ENCODE results near the gene ARRDC5. TPM values are rescaled to one million over a fixed set of nuclear protein-coding genes. Genes with fewer than 3 reads are reported as not detected.
"Not testable (repeated sequence)": the region's sequence is repeated elsewhere in the genome, so short reads cannot be mapped to it uniquely, and the experiment has no call there.

Gene ARRDC5
- total RNA-seq, 5 donors from 2014 or later (not counting 1 experiment from before 2014, with no cell fraction given) = 8.1 to 21.7 (median 15.8) TPM

GRCh38 chr19:4889034-4889815 lies 13.5 kb downstream of the ARRDC5 start:
- 86% methylated on average over 1 of the region's 14 CpGs for WGBS (ENCODE audit: insufficient coverage)
- Mint-ChIP-seq H3K4me1 (no peaks in the 10 kb centered on the region), H3K36me3 (peaks cover 6% of the 10 kb centered on the region), H3K4me3 (no peak overlapping the region), H3K27ac (no peak overlapping the region), H3K27me3 (no peaks in the 10 kb centered on the region), H3K9me3 (no peaks in the 10 kb centered on the region)
- ATAC-seq (replicated peaks in 1 of 4) (no peak), DNase-seq (no peak)
- H3K4me3 ChIP-seq (ENCODE audit: control insufficient read depth in 1 of 2, extremely low read depth in 1 of 2, low read length in 1 of 2) = no peak overlapping the region
- no peaks in the 10 kb centered on the region for H3K27me3 ChIP-seq (replicated peaks in 1 of 2; ENCODE audit: control insufficient read depth in 2 of 2, extremely low read depth in 1 of 2, insufficient read depth in 2 of 2, low read length in 1 of 2)
- H3K9me3 ChIP-seq = no peaks in the 10 kb centered on the region
- H3K4me1 ChIP-seq (ENCODE audit: control insufficient read depth in 1 of 2, extremely low read depth in 1 of 2, insufficient read depth in 2 of 2, low read length in 2 of 2) = no peaks in the 10 kb centered on the region
- ChIA-PET POLR2A (interaction anchor here in 1 of 2 donors (0.6 kb wide), 1 partner anchor 27 kb away, joined by 7 read pairs; no protein-coding TSS in a partner anchor), CTCF (interaction anchor here in 1 of 2 donors (0.7 kb wide), 1 partner anchor 23 kb away, joined by 3 read pairs; no protein-coding TSS in a partner anchor)
- no peak overlapping the region for H3K27ac ChIP-seq (ENCODE audit: low read length)
- H3K36me3 ChIP-seq (ENCODE audit: control insufficient read depth in 2 of 2, extremely low read depth in 1 of 2, insufficient read depth in 1 of 2, low read length in 1 of 2) = peaks cover 12 to 16% of the 10 kb centered on the region in 2 donors

DNA sequence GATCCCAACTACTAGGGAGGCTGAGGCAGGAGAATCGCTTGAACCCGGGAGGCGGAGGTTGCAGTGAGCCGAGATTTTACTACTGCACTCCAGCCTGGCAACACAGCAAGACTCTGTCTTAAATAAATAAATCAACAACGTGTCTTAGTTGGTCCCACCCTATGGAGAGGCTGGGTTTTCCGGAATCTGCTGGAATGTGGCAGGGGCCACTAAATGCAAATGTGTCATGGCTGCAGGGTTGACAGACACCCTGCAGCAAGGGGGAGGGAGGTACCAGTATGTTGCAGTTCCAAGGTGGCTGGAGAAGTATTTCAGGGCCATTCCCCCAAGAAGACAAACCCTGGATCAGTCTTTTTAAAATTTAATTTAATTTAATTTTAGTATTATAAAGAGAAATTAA lies 14.9 kb downstream of the ARRDC5 start:
- H3K4me1 ChIP-seq (ENCODE audit: control insufficient read depth in 1 of 2, extremely low read depth in 1 of 2, insufficient read depth in 2 of 2, low read length in 2 of 2); H3K4me3 ChIP-seq (ENCODE audit: control insufficient read depth in 1 of 2, extremely low read depth in 1 of 2, low read length in 1 of 2); H3K27me3 ChIP-seq (replicated peaks in 1 of 2; ENCODE audit: control insufficient read depth in 2 of 2, extremely low read depth in 1 of 2, insufficient read depth in 2 of 2, low read length in 1 of 2); CTCF ChIA-PET; H3K27me3 Mint-ChIP-seq; H3K27ac ChIP-seq (ENCODE audit: low read length); H3K9me3 ChIP-seq; H3K27ac Mint-ChIP-seq; H3K4me3 Mint-ChIP-seq; H3K36me3 Mint-ChIP-seq; DNase-seq; ATAC-seq (replicated peaks in 1 of 4); H3K4me1 Mint-ChIP-seq; POLR2A ChIA-PET; H3K9me3 Mint-ChIP-seq: not testable (repeated sequence)
- peaks cover 12 to 16% of the 10 kb centered on the region in 2 donors for H3K36me3 ChIP-seq (ENCODE audit: control insufficient read depth in 2 of 2, extremely low read depth in 1 of 2, insufficient read depth in 1 of 2, low read length in 1 of 2)
- WGBS (ENCODE audit: insufficient coverage) = no CpG with 5 or more reads among the region's 6 CpGs

DNA sequence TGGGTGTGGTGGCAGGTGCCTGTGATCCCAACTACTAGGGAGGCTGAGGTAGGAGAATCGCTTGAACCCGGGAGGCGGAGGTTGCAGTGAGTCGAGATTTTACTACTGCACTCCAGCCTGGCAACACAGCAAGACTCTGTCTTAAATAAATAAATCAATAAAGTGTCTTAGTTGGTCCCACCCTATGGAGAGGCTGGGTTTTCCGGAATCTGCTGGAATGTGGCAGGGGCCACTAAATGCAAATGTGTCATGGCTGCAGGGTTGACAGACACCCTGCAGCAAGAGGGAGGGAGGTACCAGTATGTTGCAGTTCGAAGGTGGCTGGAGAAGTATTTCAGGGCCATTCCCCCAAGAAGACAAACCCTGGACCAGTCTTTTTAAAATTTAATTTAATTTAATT lies 17.7 kb downstream of the ARRDC5 start:
- no CpG with 5 or more reads among the region's 6 CpGs for WGBS (ENCODE audit: insufficient coverage)
- POLR2A ChIA-PET; H3K4me1 ChIP-seq (ENCODE audit: control insufficient read depth in 1 of 2, extremely low read depth in 1 of 2, insufficient read depth in 2 of 2, low read length in 2 of 2); H3K9me3 Mint-ChIP-seq; H3K27ac Mint-ChIP-seq; H3K4me1 Mint-ChIP-seq; H3K27ac ChIP-seq (ENCODE audit: low read length); H3K36me3 ChIP-seq (ENCODE audit: control insufficient read depth in 2 of 2, extremely low read depth in 1 of 2, insufficient read depth in 1 of 2, low read length in 1 of 2); H3K36me3 Mint-ChIP-seq; H3K4me3 ChIP-seq (ENCODE audit: control insufficient read depth in 1 of 2, extremely low read depth in 1 of 2, low read length in 1 of 2); CTCF ChIA-PET; H3K4me3 Mint-ChIP-seq; H3K27me3 ChIP-seq (replicated peaks in 1 of 2; ENCODE audit: control insufficient read depth in 2 of 2, extremely low read depth in 1 of 2, insufficient read depth in 2 of 2, low read length in 1 of 2); DNase-seq; H3K9me3 ChIP-seq; H3K27me3 Mint-ChIP-seq; ATAC-seq (replicated peaks in 1 of 4): not testable (repeated sequence)

- peaks cover 0 to 10% of the 10 kb centered on the region in 2 experiments for H3K4me1 ChIP-seq (ENCODE audit: control insufficient read depth in 1 of 2, extremely low read depth in 1 of 2, insufficient read depth in 2 of 2, low read length in 2 of 2)
- H3K27ac Mint-ChIP-seq, CTCF ChIA-PET: not testable (repeated sequence)
These were observed 19.8 kb downstream of the ARRDC5 start for GRCh38 chr19:4882874-4883273.

DNA sequence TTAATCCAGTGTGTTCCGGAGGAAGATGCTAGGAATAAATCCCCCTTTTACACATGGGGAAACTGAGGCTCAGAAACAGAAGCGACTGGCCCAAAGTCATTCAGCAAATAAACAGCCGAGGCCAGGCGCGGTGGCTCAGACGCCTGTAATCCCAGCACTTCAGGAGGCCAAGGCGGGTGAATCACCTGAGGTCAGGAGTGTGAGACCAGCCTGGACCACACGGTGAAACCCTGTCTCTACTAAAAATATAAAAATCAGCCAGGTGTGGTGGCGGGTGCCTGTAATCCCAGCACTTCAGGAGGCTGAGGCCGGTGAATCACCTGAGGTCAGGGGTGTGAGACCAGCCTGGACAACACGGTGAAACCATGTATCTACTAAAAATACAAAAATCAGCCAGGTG lies 23.7 kb downstream of the ARRDC5 start:
- no peak overlapping the region for H3K27ac Mint-ChIP-seq
- H3K27me3 Mint-ChIP-seq = no peaks in the 10 kb centered on the region
- CTCF ChIA-PET = no interaction called here
- no peaks in the 10 kb centered on the region for H3K9me3 Mint-ChIP-seq
- H3K4me1 Mint-ChIP-seq = peaks cover 0 to 3% (median 3%) of the 10 kb centered on the region in 3 donors
- POLR2A ChIA-PET = interaction anchor here in 1 of 2 donors (0.7 kb wide), 1 partner anchor 702 kb away, joined by 3 read pairs; no protein-coding TSS in a partner anchor
- no peaks in the 10 kb centered on the region for H3K36me3 Mint-ChIP-seq
- no peaks in the 10 kb centered on the region for H3K9me3 ChIP-seq
- 100% methylated on average over 5 of the region's 11 CpGs for WGBS (ENCODE audit: insufficient coverage)
- H3K27ac ChIP-seq (ENCODE audit: low read length) = no peak overlapping the region
- DNase-seq (no peak), ATAC-seq (replicated peaks in 1 of 4) (no peak)
- no peak overlapping the region for H3K4me3 ChIP-seq (ENCODE audit: control insufficient read depth in 1 of 2, extremely low read depth in 1 of 2, low read length in 1 of 2)
- H3K4me3 Mint-ChIP-seq = peak overlapping the region in 1 of 3 donors; percentile 44
- no peaks in the 10 kb centered on the region for H3K36me3 ChIP-seq (ENCODE audit: control insufficient read depth in 2 of 2, extremely low read depth in 1 of 2, insufficient read depth in 1 of 2, low read length in 1 of 2)
- H3K4me1 ChIP-seq (ENCODE audit: control insufficient read depth in 1 of 2, extremely low read depth in 1 of 2, insufficient read depth in 2 of 2, low read length in 2 of 2) = peaks cover 0 to 16% of the 10 kb centered on the region in 2 experiments
- H3K27me3 ChIP-seq (replicated peaks in 1 of 2; ENCODE audit: control insufficient read depth in 2 of 2, extremely low read depth in 1 of 2, insufficient read depth in 2 of 2, low read length in 1 of 2) = peaks cover 0 to 20% of the 10 kb centered on the region in 2 experiments

More at GRCh38 chr19:4882874-4883273, 19.8 kb downstream of the ARRDC5 start:
- WGBS (ENCODE audit: insufficient coverage) = 90% methylated on average over 4 of the region's 6 CpGs
- H3K27me3 ChIP-seq (replicated peaks in 1 of 2; ENCODE audit: control insufficient read depth in 2 of 2, extremely low read depth in 1 of 2, insufficient read depth in 2 of 2, low read length in 1 of 2); H3K9me3 Mint-ChIP-seq; DNase-seq; H3K27ac ChIP-seq (ENCODE audit: low read length); H3K4me3 Mint-ChIP-seq; ATAC-seq (replicated peaks in 1 of 4); H3K4me1 Mint-ChIP-seq; H3K27me3 Mint-ChIP-seq; H3K36me3 ChIP-seq (ENCODE audit: control insufficient read depth in 2 of 2, extremely low read depth in 1 of 2, insufficient read depth in 1 of 2, low read length in 1 of 2); H3K9me3 ChIP-seq; H3K36me3 Mint-ChIP-seq; H3K4me3 ChIP-seq (ENCODE audit: control insufficient read depth in 1 of 2, extremely low read depth in 1 of 2, low read length in 1 of 2): not testable (repeated sequence)
- POLR2A ChIA-PET = interaction anchor here in 1 of 2 donors (0.7 kb wide), 1 partner anchor 12 kb away, joined by 8 read pairs; no protein-coding TSS in a partner anchor

- 18% methylated on average over 19 of the region's 23 CpGs for WGBS (ENCODE audit: insufficient coverage)
- peaks cover 0 to 20% of the 10 kb centered on the region in 2 experiments for H3K27me3 ChIP-seq (replicated peaks in 1 of 2; ENCODE audit: control insufficient read depth in 2 of 2, extremely low read depth in 1 of 2, insufficient read depth in 2 of 2, low read length in 1 of 2)
- Mint-ChIP-seq H3K4me1 (peaks cover 0 to 5% (median 3%) of the 10 kb centered on the region in 3 donors), H3K27ac (no peak overlapping the region), H3K36me3 (no peaks in the 10 kb centered on the region), H3K9me3 (no peaks in the 10 kb centered on the region), H3K4me3 (peak overlapping the region in 1 of 3 donors; percentile 44), H3K27me3 (no peaks in the 10 kb centered on the region)
- no peak overlapping the region for H3K4me3 ChIP-seq (ENCODE audit: control insufficient read depth in 1 of 2, extremely low read depth in 1 of 2, low read length in 1 of 2)
- POLR2A ChIA-PET = interaction anchor here in 1 of 2 donors (0.7 kb wide), 1 partner anchor 703 kb away, joined by 3 read pairs; no protein-coding TSS in a partner anchor
- peak in 5 of 35 experiments; percentile 4 to 28 (median 10) for DNase-seq
- no peaks in the 10 kb centered on the region for H3K9me3 ChIP-seq
- no peak overlapping the region for H3K27ac ChIP-seq (ENCODE audit: low read length)
- CTCF ChIA-PET = no interaction called here
- H3K4me1 ChIP-seq (ENCODE audit: control insufficient read depth in 1 of 2, extremely low read depth in 1 of 2, insufficient read depth in 2 of 2, low read length in 2 of 2) = peaks cover 0 to 16% of the 10 kb centered on the region in 2 experiments
- H3K36me3 ChIP-seq (ENCODE audit: control insufficient read depth in 2 of 2, extremely low read depth in 1 of 2, insufficient read depth in 1 of 2, low read length in 1 of 2) = no peaks in the 10 kb centered on the region
- peak in 3 of 4 experiments; percentile 20 to 51 (median 46) for ATAC-seq (replicated peaks in 1 of 4)
These were observed 24.2 kb downstream of the ARRDC5 start for GRCh38 chr19:4878491-4878968.
